Ishikawa (cell line): ENCODE measurements around the gene WDR43.

Experiments used
- CEBPB ChIP-seq: IDR thresholded peaks from 2 replicates; pipeline ENCODE4 v1.6.1; 2012
- CREB1 ChIP-seq: IDR thresholded peaks from 2 replicates; pipeline ENCODE4 v1.6.1; 2012; ENCODE audit warnings: low read depth
- EGR1 ChIP-seq: IDR thresholded peaks from 2 replicates; pipeline ENCODE4 v1.6.1; 2012
- EP300 ChIP-seq: IDR thresholded peaks from 2 replicates; pipeline ENCODE4 v1.6.1; 2012; ENCODE audit warnings: borderline replicate concordance
- FOXM1 ChIP-seq: IDR thresholded peaks from 2 replicates; pipeline ENCODE4 v1.6.1; 2012; ENCODE audit warnings: low read depth, borderline replicate concordance
- NFIC ChIP-seq: IDR thresholded peaks from 2 replicates; pipeline ENCODE4 v1.6.1; 2012
- RAD21 ChIP-seq: IDR thresholded peaks from 2 replicates; pipeline ENCODE4 v1.6.1; 2012; ENCODE audit warnings: low read depth
- TAF1 ChIP-seq: IDR thresholded peaks from 2 replicates; pipeline ENCODE4 v1.6.1; 2012; ENCODE audit warnings: low read depth, mild to moderate bottlenecking
- TCF12 ChIP-seq: IDR thresholded peaks from 2 replicates; pipeline ENCODE4 v1.6.1; 2012; ENCODE audit warnings: low read depth
- TEAD4 ChIP-seq: IDR thresholded peaks from 2 replicates; pipeline ENCODE4 v1.6.1; 2012
- YY1 ChIP-seq: IDR thresholded peaks from 2 replicates; pipeline ENCODE4 v1.6.1; 2012; ENCODE audit warnings: low read depth
- ZBTB7A ChIP-seq: IDR thresholded peaks from 2 replicates; pipeline ENCODE4 v1.6.1; 2012; ENCODE audit warnings: low read depth
- TF ChIP-seq, protein P1 (sequence below): IDR thresholded peaks from 2 replicates; pipeline ENCODE4 v1.6.1; 2012
- TF ChIP-seq, protein P2 (sequence below): IDR thresholded peaks from 2 replicates; pipeline ENCODE4 v1.6.1; 2012
- TF ChIP-seq, protein P3 (sequence below): IDR thresholded peaks from 2 replicates; pipeline ENCODE4 v1.6.1; 2012; ENCODE audit warnings: low read depth, mild to moderate bottlenecking

The WDR43 gene, protein sequence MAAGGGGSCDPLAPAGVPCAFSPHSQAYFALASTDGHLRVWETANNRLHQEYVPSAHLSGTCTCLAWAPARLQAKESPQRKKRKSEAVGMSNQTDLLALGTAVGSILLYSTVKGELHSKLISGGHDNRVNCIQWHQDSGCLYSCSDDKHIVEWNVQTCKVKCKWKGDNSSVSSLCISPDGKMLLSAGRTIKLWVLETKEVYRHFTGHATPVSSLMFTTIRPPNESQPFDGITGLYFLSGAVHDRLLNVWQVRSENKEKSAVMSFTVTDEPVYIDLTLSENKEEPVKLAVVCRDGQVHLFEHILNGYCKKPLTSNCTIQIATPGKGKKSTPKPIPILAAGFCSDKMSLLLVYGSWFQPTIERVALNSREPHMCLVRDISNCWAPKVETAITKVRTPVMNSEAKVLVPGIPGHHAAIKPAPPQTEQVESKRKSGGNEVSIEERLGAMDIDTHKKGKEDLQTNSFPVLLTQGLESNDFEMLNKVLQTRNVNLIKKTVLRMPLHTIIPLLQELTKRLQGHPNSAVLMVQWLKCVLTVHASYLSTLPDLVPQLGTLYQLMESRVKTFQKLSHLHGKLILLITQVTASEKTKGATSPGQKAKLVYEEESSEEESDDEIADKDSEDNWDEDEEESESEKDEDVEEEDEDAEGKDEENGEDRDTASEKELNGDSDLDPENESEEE

DNA sequence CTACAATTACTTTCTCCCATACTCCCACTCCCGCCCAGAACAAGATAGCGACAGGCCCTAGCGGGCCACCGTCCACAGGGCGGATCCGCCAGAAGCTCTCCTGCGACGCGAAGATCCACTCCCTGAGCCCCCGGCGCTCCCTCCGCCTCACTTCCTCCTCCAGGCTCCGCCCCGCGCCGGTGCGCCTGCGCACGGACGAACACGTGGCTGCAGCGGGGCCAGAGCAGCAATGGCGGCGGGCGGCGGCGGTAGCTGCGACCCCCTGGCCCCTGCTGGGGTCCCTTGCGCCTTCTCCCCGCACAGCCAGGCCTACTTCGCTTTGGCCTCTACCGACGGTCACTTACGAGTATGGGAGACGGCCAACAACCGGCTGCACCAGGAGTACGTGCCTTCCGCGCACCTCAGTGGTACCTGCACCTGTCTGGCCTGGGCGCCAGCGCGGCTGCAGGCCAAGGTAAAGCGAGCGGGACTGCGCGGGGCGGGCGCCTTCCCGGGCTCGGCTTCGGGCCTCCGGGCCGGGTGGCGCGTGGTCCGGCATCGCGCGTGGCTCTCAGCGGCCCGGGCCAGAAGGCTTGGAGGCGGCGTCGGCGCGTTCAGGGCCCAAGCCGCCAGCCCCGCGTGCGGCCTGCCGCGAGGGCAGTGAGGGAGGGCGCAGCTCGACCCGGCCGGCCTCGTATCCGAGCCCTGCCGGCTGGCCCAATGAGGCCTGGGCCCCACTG is at the start of gene WDR43:
WDR43 (plus strand) TSS at position 198 of the 719 bp plus-strand sequence; CDS start at position 230, 32 bp downstream.
- TF ChIP-seq, protein P1, sequence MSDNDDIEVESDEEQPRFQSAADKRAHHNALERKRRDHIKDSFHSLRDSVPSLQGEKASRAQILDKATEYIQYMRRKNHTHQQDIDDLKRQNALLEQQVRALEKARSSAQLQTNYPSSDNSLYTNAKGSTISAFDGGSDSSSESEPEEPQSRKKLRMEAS = peak; percentile 99
- TF ChIP-seq ZBTB7A (peak; percentile 84), TCF12 (no peak), EP300 (no peak), NFIC (no peak), YY1 (peak; percentile 97), CEBPB (no peak), EGR1 (0 out of 2 replicates have a peak, but pooled peaks have one; percentile 3), TEAD4 (no peak), FOXM1 (no peak), RAD21 (no peak), TAF1 (peak; percentile 96), CREB1 (0 out of 2 replicates have a peak, but pooled peaks have one; percentile 39)
- TF ChIP-seq, protein P2, sequence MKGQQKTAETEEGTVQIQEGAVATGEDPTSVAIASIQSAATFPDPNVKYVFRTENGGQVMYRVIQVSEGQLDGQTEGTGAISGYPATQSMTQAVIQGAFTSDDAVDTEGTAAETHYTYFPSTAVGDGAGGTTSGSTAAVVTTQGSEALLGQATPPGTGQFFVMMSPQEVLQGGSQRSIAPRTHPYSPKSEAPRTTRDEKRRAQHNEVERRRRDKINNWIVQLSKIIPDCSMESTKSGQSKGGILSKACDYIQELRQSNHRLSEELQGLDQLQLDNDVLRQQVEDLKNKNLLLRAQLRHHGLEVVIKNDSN = peak; percentile 93
- TF ChIP-seq, protein P3, sequence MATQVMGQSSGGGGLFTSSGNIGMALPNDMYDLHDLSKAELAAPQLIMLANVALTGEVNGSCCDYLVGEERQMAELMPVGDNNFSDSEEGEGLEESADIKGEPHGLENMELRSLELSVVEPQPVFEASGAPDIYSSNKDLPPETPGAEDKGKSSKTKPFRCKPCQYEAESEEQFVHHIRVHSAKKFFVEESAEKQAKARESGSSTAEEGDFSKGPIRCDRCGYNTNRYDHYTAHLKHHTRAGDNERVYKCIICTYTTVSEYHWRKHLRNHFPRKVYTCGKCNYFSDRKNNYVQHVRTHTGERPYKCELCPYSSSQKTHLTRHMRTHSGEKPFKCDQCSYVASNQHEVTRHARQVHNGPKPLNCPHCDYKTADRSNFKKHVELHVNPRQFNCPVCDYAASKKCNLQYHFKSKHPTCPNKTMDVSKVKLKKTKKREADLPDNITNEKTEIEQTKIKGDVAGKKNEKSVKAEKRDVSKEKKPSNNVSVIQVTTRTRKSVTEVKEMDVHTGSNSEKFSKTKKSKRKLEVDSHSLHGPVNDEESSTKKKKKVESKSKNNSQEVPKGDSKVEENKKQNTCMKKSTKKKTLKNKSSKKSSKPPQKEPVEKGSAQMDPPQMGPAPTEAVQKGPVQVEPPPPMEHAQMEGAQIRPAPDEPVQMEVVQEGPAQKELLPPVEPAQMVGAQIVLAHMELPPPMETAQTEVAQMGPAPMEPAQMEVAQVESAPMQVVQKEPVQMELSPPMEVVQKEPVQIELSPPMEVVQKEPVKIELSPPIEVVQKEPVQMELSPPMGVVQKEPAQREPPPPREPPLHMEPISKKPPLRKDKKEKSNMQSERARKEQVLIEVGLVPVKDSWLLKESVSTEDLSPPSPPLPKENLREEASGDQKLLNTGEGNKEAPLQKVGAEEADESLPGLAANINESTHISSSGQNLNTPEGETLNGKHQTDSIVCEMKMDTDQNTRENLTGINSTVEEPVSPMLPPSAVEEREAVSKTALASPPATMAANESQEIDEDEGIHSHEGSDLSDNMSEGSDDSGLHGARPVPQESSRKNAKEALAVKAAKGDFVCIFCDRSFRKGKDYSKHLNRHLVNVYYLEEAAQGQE = peak; percentile 12; the same call in 1 of the 2 replicates

DNA sequence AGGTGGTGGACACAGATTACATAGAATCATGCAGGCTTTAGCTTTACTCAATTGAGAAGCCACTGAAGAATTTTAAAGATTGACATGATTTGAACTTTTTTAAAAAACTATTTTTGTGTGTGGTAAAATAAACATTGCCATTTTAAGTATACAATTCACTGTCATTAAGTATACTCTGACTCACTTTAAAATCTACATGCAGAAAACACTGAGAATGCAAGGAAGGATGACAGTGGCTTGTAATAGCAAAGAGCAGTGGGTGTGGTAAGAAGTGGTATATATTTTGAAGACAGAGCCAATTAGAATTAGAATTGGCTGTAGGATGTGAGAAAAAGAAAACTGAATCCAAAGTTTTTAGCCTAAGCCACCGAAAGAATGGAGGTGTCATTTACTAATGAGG is 39.3 kb upstream of the WDR43 start:
- TF ChIP-seq TAF1 (no peak), CEBPB (no peak), FOXM1 (no peak), YY1 (no peak), TCF12 (no peak), RAD21 (no peak), ZBTB7A (no peak), CREB1 (no peak), EP300 (no peak)
- TF ChIP-seq, protein P2 = no peak
- TF ChIP-seq, protein P3 = no peak

DNA sequence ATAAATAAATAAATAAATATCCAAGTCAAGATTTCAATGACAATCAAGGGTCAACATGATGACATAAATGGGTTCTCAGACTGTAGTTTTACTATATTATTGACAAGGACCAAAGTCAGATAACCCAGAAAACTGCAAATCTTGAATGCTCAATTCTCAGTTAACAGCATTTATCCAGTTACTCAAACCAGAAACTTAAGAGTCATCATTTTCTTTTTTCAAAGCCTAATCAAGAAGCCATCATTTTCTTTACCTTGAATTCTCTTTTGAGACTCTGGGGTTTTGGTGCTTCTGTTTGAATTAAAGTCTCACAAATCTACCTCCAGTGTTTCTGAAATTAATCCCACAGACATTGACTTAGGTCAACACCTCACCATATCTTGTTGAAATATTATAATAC is 38.5 kb upstream of the WDR43 start:
- no peak for TF ChIP-seq NFIC
- no peak for TF ChIP-seq FOXM1
- TF ChIP-seq CEBPB = no peak
- TF ChIP-seq, protein P1 = no peak
- no peak for TF ChIP-seq TAF1
- no peak for TF ChIP-seq CREB1
- TF ChIP-seq TEAD4 = no peak
- TF ChIP-seq YY1 = no peak
- TF ChIP-seq RAD21 = no peak
- TF ChIP-seq EGR1 = no peak

DNA sequence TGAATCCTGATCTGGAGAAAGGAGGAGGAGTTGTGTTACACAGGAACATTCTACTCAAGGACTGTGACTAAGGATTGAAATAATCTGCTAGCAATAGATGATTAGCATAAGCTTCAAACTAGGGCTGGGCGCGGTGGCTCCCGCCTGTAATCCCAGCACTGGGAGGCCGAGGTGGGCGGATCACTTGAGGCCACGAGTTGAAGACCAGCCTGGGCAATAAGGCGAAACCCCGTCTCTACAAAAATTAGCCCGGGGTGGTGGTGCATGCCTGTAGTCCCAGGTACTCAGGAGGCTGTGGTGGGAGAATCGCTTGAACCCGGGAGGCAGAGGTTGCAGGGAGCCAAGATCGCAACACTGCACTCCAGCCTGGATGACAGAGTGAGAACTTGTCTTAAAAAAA is 25.9 kb upstream of the WDR43 start:
- TF ChIP-seq EP300 (no peak), TEAD4 (no peak), FOXM1 (no peak), TAF1 (no peak), YY1 (no peak), CREB1 (no peak), RAD21 (no peak), CEBPB (no peak), TCF12 (no peak), NFIC (no peak), ZBTB7A (no peak)
- TF ChIP-seq, protein P1 = no peak
- TF ChIP-seq, protein P2 = no peak
- TF ChIP-seq, protein P3 = no peak
